Nephron (organoid): ENCODE data around the gene MIOX.

Experiments
- H3K27ac Mint-ChIP-seq, 3 experiments: 2 replicates each; pipeline ENCODE4 v1.8.0; 2020; ENCODE audit warnings: mixed read lengths in 3 of 3, mild to moderate bottlenecking in 2 of 3, moderate library complexity in 1 of 3
- H3K27me3 Mint-ChIP-seq: 2 replicates; pipeline ENCODE4 v1.8.0; 2021; ENCODE audit warnings: low read depth, mild to moderate bottlenecking, moderate library complexity, mixed read lengths
- H3K36me3 Mint-ChIP-seq: 2 replicates; pipeline ENCODE4 v1.8.0; 2020; ENCODE audit warnings: low read depth, mixed read lengths
- H3K4me1 Mint-ChIP-seq: 2 replicates; pipeline ENCODE4 v1.8.0; 2020; ENCODE audit warnings: mixed read lengths
- H3K4me3 Mint-ChIP-seq, 3 experiments: 2 replicates each; pipeline ENCODE4 v1.8.0; 2020; ENCODE audit warnings: mild to moderate bottlenecking in 3 of 3, mixed read lengths in 3 of 3, moderate library complexity in 2 of 3
- H3K9me3 Mint-ChIP-seq: 2 replicates; pipeline ENCODE4 v1.8.0; 2020; ENCODE audit warnings: mixed read lengths
- CTCF ChIP-seq, 3 experiments: fragments of 200-600 bp; sonication (generic); IDR thresholded peaks; one replicate each; pipeline ENCODE4 v1.5.0; 2021; ENCODE audit warnings: antibody characterized with exemption in 3 of 3; ENCODE audit not compliant: unreplicated experiment in 3 of 3

MIOX gene

DNA sequence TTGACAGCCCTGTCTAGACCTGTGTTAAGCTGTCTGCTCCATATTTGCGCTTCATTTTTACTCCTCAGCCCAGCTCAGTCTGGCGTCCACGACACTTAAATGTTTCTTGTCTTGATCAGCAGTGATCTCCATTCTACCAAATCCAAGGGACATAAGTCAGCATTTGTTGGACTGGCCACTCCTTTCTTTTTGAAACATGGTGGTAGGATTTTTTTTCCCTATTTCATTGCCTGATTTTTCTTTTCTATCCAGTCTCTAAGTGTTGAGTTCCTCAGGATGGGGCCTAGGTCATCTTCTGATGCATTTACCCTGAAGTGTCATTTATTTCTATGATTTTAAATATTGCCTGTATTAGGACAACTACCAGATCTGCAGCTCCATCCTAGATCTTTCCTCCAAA is 22.2 kb downstream of the MIOX start:
- Mint-ChIP-seq H3K4me1 (peaks cover 12% of the 10 kb centered on the region), H3K36me3 (peaks cover 5% of the 10 kb centered on the region), H3K27me3 (no peaks in the 10 kb centered on the region), H3K4me3 (peak overlapping the region; percentile 87 to 96 (median 95)), H3K9me3 (no peaks in the 10 kb centered on the region), H3K27ac (peak overlapping the region; percentile 81 to 96 (median 91))
- no peak for TF ChIP-seq CTCF (IDR thresholded peaks at IDR 0.05; ENCODE audit: unreplicated experiment in 3 of 3)

DNA sequence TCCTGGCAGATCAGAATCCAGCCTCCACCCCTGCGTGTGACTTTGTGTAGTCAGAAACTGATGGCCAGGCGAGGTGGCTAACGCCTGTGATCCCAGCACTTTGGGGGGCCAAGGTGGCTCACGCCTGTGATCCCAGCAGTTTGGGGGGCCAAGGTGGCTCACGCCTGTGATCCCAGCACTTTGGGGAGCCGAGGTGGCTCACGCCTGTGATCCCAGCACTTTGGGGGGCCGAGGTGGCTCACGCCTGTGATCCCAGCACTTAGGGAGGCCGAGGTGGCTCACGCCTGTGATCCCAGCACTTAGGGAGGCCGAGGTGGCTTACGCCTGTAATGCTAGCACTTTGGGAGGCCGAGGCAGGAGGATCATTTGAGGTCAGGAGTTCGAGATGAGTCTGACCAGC is 26.5 kb downstream of the MIOX start:
- Mint-ChIP-seq H3K4me3 (no peak overlapping the region), H3K36me3 (peaks cover 17% of the 10 kb centered on the region), H3K27ac (no peak overlapping the region), H3K9me3 (no peaks in the 10 kb centered on the region), H3K27me3 (no peaks in the 10 kb centered on the region), H3K4me1 (peaks cover 12% of the 10 kb centered on the region)
- no peak for TF ChIP-seq CTCF (IDR thresholded peaks at IDR 0.05; ENCODE audit: unreplicated experiment in 3 of 3)

DNA sequence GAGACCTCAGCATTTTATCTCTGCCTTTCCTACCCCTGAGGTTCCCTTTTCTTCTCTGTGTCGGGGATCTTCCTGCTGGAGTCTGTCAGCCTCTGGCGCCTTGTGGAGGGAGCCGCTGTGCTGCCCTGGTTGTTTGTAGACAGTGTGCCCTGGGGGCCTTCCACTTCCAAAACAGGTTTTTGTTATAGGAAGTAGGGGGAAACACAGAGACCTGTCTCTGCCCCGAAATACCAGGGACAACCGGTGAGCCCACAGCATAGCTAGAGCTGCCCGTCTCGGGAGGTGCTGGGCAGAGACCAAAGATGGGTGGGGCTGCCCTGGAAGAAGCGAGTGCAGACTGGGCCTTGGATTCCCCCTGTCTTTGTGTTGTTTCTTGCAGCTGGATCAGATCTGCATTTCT is 29.4 kb downstream of the MIOX start:
- TF ChIP-seq CTCF (IDR thresholded peaks at IDR 0.05; ENCODE audit: unreplicated experiment in 3 of 3): no peak
- Mint-ChIP-seq H3K27me3 (no peaks in the 10 kb centered on the region), H3K4me3 (no peak overlapping the region), H3K27ac (no peak overlapping the region), H3K36me3 (peaks cover 26% of the 10 kb centered on the region), H3K9me3 (no peaks in the 10 kb centered on the region), H3K4me1 (no peaks in the 10 kb centered on the region)

- TF ChIP-seq CTCF (IDR thresholded peaks at IDR 0.05; ENCODE audit: unreplicated experiment in 3 of 3): no peak
These were observed 30.2 kb downstream of the MIOX start for GRCh38 chr22:50516891-50517290.

GRCh38 chr22:50517495-50518260 is 31.0 kb downstream of the MIOX start:
- Mint-ChIP-seq H3K4me3 (no peak overlapping the region), H3K27me3 (no peaks in the 10 kb centered on the region), H3K9me3 (no peaks in the 10 kb centered on the region), H3K27ac (no peak overlapping the region), H3K4me1 (no peaks in the 10 kb centered on the region), H3K36me3 (peaks cover 22% of the 10 kb centered on the region)
- no peak for TF ChIP-seq CTCF (IDR thresholded peaks at IDR 0.05; ENCODE audit: unreplicated experiment in 3 of 3)

More at GRCh38 chr22:50516891-50517290, 30.2 kb downstream of the MIOX start:
- Mint-ChIP-seq H3K27ac (no peak overlapping the region), H3K27me3 (no peaks in the 10 kb centered on the region), H3K36me3 (peaks cover 27% of the 10 kb centered on the region), H3K9me3 (no peaks in the 10 kb centered on the region), H3K4me1 (no peaks in the 10 kb centered on the region), H3K4me3 (no peak overlapping the region)

GRCh38 chr22:50518606-50519005 is 31.9 kb downstream of the MIOX start:
- no peak overlapping the region for H3K4me3 Mint-ChIP-seq
- H3K4me1 Mint-ChIP-seq: no peaks in the 10 kb centered on the region
- no peaks in the 10 kb centered on the region for H3K9me3 Mint-ChIP-seq
- H3K27me3 Mint-ChIP-seq: no peaks in the 10 kb centered on the region
- no peak for TF ChIP-seq CTCF (IDR thresholded peaks at IDR 0.05; ENCODE audit: unreplicated experiment in 3 of 3)
- H3K27ac Mint-ChIP-seq: no peak overlapping the region
- peaks cover 22% of the 10 kb centered on the region for H3K36me3 Mint-ChIP-seq
